GM06990 (cell line): ENCODE measurements around the gene ITIH1.

Source experiments
- DNase-seq: peaks from one replicate; pipeline ENCODE4 v3.0.0-alpha.2; 2011; ENCODE audit not compliant: insufficient read length; ENCODE audit errors: extremely low read depth
- H3K27me3 ChIP-seq: replicated peaks from 2 replicates; pipeline ENCODE4 v1.6.0; 2011; ENCODE audit warnings: low read length; ENCODE audit not compliant: control insufficient read depth, insufficient read depth
- H3K36me3 ChIP-seq: 2 replicates; pipeline ENCODE4 v1.5.1; 2011; ENCODE audit warnings: low read length; ENCODE audit not compliant: control insufficient read depth, insufficient read depth
- H3K4me3 ChIP-seq: replicated peaks from 2 replicates; pipeline ENCODE4 v1.5.1; 2011; ENCODE audit warnings: low read depth, mild to moderate bottlenecking, control low read depth, low read length
- TF ChIP-seq, protein P1 (sequence below): IDR thresholded peaks from 2 replicates; pipeline ENCODE4 v1.5.1; 2011; ENCODE audit warnings: low read length, control low read depth, mild to moderate bottlenecking, inconsistent platforms; ENCODE audit not compliant: insufficient read depth, poor library complexity, severe bottlenecking

ITIH1 gene

DNA sequence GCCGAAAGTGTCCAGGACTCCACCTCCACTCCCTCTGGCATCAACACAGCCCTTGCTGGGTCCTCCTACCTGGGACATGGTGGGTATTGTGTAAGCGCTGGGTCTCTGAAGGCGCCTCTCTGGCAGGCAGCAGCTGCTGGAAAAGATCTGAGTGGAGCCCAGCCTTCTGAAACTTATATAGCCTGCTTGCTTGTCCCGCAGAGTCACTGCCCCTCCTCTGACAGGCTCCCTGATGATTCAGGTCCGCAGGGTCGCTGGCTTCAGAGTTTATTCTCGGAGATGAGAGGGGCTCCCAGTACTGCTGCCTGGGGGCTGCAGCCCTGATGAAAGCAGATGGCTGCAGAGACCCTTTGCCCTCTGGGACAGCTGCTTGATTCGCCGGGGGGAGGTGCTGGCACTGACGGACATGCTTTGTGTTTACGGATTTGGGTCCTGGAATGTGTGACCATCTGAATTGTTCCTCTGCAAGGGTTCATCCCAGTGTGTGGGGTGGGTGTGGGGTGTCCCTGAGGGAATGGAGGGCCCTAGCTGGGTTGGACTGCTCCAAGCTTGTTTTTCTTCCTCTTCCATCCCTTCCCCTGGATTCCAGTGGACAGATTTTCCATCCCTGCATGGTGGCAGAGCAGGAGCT is 57.6 kb downstream of the ITIH1 start, which contains the start of gene MUSTN1:
MUSTN1 (minus strand) TSS at position 149 of the 631 bp plus-strand sequence; CDS start at position 78, 71 bp downstream.
- no peak for DNase-seq
- Histone ChIP-seq H3K4me3 (no peak within 1 kb of the TSS), H3K36me3 (peaks cover 4% of the 10 kb centered on the region), H3K27me3 (no peaks in the 10 kb centered on the region)
- TF ChIP-seq, protein P1, sequence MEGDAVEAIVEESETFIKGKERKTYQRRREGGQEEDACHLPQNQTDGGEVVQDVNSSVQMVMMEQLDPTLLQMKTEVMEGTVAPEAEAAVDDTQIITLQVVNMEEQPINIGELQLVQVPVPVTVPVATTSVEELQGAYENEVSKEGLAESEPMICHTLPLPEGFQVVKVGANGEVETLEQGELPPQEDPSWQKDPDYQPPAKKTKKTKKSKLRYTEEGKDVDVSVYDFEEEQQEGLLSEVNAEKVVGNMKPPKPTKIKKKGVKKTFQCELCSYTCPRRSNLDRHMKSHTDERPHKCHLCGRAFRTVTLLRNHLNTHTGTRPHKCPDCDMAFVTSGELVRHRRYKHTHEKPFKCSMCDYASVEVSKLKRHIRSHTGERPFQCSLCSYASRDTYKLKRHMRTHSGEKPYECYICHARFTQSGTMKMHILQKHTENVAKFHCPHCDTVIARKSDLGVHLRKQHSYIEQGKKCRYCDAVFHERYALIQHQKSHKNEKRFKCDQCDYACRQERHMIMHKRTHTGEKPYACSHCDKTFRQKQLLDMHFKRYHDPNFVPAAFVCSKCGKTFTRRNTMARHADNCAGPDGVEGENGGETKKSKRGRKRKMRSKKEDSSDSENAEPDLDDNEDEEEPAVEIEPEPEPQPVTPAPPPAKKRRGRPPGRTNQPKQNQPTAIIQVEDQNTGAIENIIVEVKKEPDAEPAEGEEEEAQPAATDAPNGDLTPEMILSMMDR = no peak

DNA sequence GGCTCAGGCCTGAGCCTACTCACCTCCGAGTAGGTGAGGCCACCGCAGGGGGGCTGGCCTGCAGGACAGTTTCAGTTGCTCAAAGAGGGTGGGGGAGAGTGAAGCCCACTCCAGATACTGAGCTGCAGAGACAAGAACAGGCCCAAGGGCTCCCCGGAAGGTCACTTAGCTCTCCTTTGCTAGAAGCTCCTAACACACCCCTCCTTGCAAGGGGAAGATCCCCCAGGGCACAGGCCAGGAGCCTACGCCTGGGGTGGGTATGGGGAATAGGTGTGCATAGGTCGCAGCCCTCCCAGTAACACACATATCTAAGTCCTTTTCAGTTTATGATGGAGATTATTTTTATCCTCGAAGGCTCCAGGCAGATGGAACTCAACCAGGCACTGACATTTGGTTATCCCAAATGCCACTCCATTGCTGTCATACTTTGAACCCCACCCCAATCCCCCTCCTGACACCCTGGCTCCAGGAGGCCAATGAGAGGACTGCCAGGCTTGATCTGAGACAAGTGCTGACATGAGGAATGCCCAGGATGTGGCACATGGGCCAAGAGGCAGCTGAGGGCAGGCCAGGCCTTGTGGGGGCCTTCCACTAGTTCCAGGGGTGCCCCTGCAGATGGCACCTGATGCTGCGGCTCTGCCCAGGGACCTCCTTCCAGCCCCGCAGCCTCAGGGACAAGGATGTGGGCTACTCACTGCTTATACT is 58.5 kb downstream of the ITIH1 start:
- TF ChIP-seq, protein P1 = no peak
- Histone ChIP-seq H3K27me3 (no peaks in the 10 kb centered on the region), H3K36me3 (peaks cover 7% of the 10 kb centered on the region), H3K4me3 (no peak overlapping the region)
- DNase-seq = no peak

DNA sequence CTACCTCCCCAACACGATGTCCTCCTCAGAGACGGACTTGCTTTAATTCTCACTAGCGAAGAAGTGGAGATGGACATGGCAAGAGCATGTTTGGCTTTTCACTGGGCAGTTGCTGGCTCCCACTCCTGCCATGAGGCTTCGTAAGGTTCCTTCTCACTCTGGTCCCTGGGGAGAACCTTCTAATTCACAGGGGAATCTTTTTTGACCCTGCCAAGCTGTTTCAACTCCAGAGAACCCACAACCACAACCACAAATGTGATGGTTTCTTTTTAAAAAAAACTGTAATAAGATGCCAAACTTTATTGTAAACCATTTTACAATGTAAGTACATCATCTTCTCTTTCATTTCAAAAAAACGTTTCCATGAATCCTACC is 59.1 kb downstream of the ITIH1 start:
- peaks cover 10% of the 10 kb centered on the region for H3K36me3 ChIP-seq
- H3K4me3 ChIP-seq = no peak overlapping the region
- DNase-seq = no peak
- TF ChIP-seq, protein P1 = no peak
- no peaks in the 10 kb centered on the region for H3K27me3 ChIP-seq

DNA sequence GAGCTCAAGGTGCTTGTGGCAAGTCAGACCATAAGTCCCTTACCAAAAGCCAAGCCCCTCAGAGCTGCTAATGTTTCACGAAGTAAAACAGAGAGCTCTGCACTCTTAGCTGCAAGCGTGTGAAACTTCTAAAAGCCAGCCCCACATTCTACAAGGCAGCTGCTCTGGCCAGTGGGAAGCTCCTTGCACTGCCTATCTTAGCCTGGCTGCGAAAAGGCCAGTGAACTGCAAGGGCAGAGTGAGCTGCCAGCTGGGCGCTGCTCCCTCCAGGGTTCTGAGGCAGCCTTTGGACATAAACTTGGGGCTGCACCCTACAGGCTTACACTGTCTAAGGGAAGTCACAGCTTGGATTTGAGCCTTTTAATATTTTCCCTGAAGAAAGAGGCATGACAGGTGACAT is 59.6 kb downstream of the ITIH1 start:
- Histone ChIP-seq H3K36me3 (peaks cover 12% of the 10 kb centered on the region), H3K4me3 (no peak overlapping the region), H3K27me3 (no peaks in the 10 kb centered on the region)
- TF ChIP-seq, protein P1 = no peak
- DNase-seq = no peak

DNA sequence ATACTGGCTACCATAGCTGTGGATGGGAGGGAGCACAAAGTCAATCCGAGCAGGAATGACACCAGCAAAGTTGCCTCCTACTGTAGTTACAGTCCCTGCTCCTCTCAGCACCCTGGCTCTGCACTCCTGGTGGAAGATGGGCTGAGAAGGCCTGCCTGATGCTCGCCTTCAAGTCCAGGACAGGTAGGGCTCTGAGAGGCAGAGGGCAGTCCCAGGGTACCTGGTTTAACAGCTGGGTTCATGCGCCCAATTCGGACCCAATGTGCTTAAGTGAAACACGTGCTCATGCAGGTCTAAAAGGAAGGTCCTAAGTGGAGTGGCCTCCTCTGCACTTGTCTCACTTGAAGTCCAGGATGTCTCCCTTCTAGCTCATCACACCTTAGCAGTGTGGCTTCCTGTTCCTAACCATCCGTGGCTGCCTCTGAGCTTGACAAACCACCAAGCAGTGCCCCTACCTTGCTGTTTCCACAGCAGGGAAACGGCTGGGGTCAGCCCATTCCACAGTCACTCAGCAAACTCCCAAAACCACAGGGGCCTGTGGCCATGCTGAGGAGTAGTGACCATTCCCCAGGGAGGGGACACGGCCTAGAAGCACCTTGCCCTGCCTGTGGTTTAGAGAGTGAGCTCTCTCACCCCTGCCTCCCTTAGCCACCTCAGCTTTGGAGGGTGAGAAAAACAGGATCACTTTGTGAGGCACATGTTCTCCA is 61.3 kb downstream of the ITIH1 start:
- Histone ChIP-seq H3K4me3 (no peak overlapping the region), H3K36me3 (peaks cover 18% of the 10 kb centered on the region), H3K27me3 (no peaks in the 10 kb centered on the region)
- DNase-seq = no peak
- TF ChIP-seq, protein P1 = no peak
